PC-9 (cell line): Measurements from ENCODE around the gene CAPZA1. TPM values are rescaled to one million over a fixed set of nuclear protein-coding genes. Genes with fewer than 3 reads are reported as not detected.

Experiments
- BruUV-seq: library from RNA; stranded (reverse); fragments of 400-500 nt; replicated peaks from 2 replicates; lab custom pipeline; 2021; lab: Mats Ljungman, UMichigan
- CTCF ChIA-PET: fragments of 300-600 bp; sonication (Branson Sonifier 250); formaldehyde crosslinking; loops from one replicate; lab custom pipeline; 2022; ENCODE audit warnings: antibody characterized with exemption; lab: Charles Lee
- POLR2A ChIA-PET: fragments of 300-600 bp; sonication (Branson Sonifier 250); formaldehyde crosslinking; loops from one replicate; lab custom pipeline; 2022; ENCODE audit warnings: antibody characterized with exemption; ENCODE audit not compliant: unreplicated experiment; lab: Charles Lee
- DNase-seq, 2 experiments: peaks; one replicate each; pipeline versions ENCODE4 v3.0.0 to v3.0.0-alpha.2; 2015 to 2022; ENCODE audit warnings: mixed read lengths in 1 of 2
- H2AFZ ChIP-seq: fragments of 200-600 bp; sonication (generic); 2 replicates; pipeline ENCODE4 v1.8.1; 2017; ENCODE audit warnings: antibody characterized with exemption
- H3F3A ChIP-seq: fragments of 200-600 bp; sonication (generic); 2 replicates; pipeline ENCODE4 v1.8.1; 2017; ENCODE audit warnings: antibody characterized with exemption, mild to moderate bottlenecking, low read depth; ENCODE audit not compliant: insufficient read depth
- H3K27ac ChIP-seq: fragments of 200-600 bp; sonication (generic); 2 replicates; pipeline ENCODE4 v1.6.1; 2016; ENCODE audit warnings: mixed run types
- H3K27me3 ChIP-seq: fragments of 200-600 bp; sonication (generic); 2 replicates; pipeline ENCODE4 v1.6.1; 2016; ENCODE audit warnings: low read depth, mixed run types; ENCODE audit not compliant: insufficient read depth
- H3K36me3 ChIP-seq: fragments of 200-600 bp; sonication (generic); 2 replicates; pipeline ENCODE4 v1.6.1; 2016; ENCODE audit warnings: low read depth, mixed run types
- H3K4me1 ChIP-seq: fragments of 200-600 bp; sonication (generic); replicated peaks from 2 replicates; pipeline ENCODE4 v1.6.1; 2016; ENCODE audit warnings: mixed run types; ENCODE audit not compliant: insufficient read depth
- H3K4me2 ChIP-seq: fragments of 200-600 bp; sonication (generic); 2 replicates; pipeline ENCODE4 v1.6.1; 2017; ENCODE audit warnings: mixed run types
- H3K4me3 ChIP-seq: fragments of 200-600 bp; sonication (generic); 2 replicates; pipeline ENCODE4 v1.6.1; 2016; ENCODE audit warnings: mixed run types
- H3K79me2 ChIP-seq: fragments of 200-600 bp; sonication (generic); 2 replicates; pipeline ENCODE4 v1.6.1; 2017; ENCODE audit warnings: low read depth, mixed run types
- H3K9me2 ChIP-seq: fragments of 200-600 bp; sonication (generic); 2 replicates; pipeline ENCODE4 v1.8.1; 2017; ENCODE audit warnings: mild to moderate bottlenecking; ENCODE audit not compliant: insufficient read depth
- H3K9me3 ChIP-seq: fragments of 200-600 bp; sonication (generic); 2 replicates; pipeline ENCODE4 v1.8.1; 2016; ENCODE audit warnings: low read depth; ENCODE audit not compliant: insufficient read depth
- H4K20me1 ChIP-seq: fragments of 200-600 bp; sonication (generic); 2 replicates; pipeline ENCODE4 v1.8.1; 2017; ENCODE audit not compliant: insufficient read depth
- CTCF ChIP-seq: fragments of 200-600 bp; sonication (generic); conservative IDR thresholded peaks from 2 replicates; pipeline ENCODE4 v1.6.1; 2017; ENCODE audit warnings: mixed run types, antibody characterized with exemption, mild to moderate bottlenecking, moderate library complexity
- EZH2 ChIP-seq: fragments of 200-600 bp; sonication (generic); IDR thresholded peaks from 2 replicates; pipeline ENCODE4 v1.8.0; 2017; ENCODE audit warnings: antibody characterized with exemption, low read depth
- intact Hi-C: fragments of 100-400 bp; cut with micrococcal nuclease; formaldehyde crosslinking; loops from one replicate; pipeline ENCODE4 v1.10.0; 2022; ENCODE audit not compliant: unreplicated experiment
- total RNA-seq: library from RNA; stranded (reverse); gene quantifications from 2 replicates; pipeline ENCODE4 v1.2.3, GENCODE V29; 2021

Gene CAPZA1
- total RNA-seq, 1 experiment from 2014 or later = 145 TPM

- no peak overlapping the region for H3K4me3 ChIP-seq
- H3K9me2 ChIP-seq = no peaks in the 10 kb centered on the region
- POLR2A ChIA-PET = interaction anchor here (0.6 to 1.1 kb wide), 2 partner anchors 17 to 253 kb away, joined by 3 to 7 read pairs; no protein-coding TSS in a partner anchor
- no peaks in the 10 kb centered on the region for H4K20me1 ChIP-seq
- no peaks in the 10 kb centered on the region for H3K9me3 ChIP-seq
- no peak overlapping the region for H3K4me2 ChIP-seq
- H3K27ac ChIP-seq = 0 out of 2 replicates have a peak overlapping the region, but pooled peaks have one; percentile 48
- CTCF ChIA-PET = interaction anchor here (1.2 kb wide), 1 partner anchor 54 kb away, joined by 3 read pairs; the partner anchor contains the start of gene ST7L
- TF ChIP-seq EZH2 (no peak), CTCF (no peak)
- no peaks in the 10 kb centered on the region for H3K27me3 ChIP-seq
- peaks cover 21% of the 10 kb centered on the region for H3K4me1 ChIP-seq
- peaks cover 27% of the 10 kb centered on the region for H3K79me2 ChIP-seq
- intact Hi-C loops = no loop called here
- no TSS peak for BruUV-seq
- DNase-seq = no peak
- H3F3A ChIP-seq = peaks cover 31% of the 10 kb centered on the region
- H3K36me3 ChIP-seq = peaks cover 38% of the 10 kb centered on the region
- no peak overlapping the region for H2AFZ ChIP-seq
Observed at GRCh38 chr1:112672842-112673241, 53.2 kb downstream of the CAPZA1 start.

GRCh38 chr1:112673592-112674439, 54.2 kb downstream of the CAPZA1 start:
- Histone ChIP-seq H2AFZ (peak overlapping the region; percentile 82), H4K20me1 (no peaks in the 10 kb centered on the region), H3K4me1 (peaks cover 21% of the 10 kb centered on the region), H3K79me2 (peaks cover 31% of the 10 kb centered on the region), H3K27ac (peak overlapping the region; percentile 48), H3K4me3 (peak overlapping the region; percentile 82), H3K9me3 (no peaks in the 10 kb centered on the region), H3F3A (peaks cover 28% of the 10 kb centered on the region), H3K36me3 (peaks cover 28% of the 10 kb centered on the region), H3K27me3 (no peaks in the 10 kb centered on the region), H3K4me2 (peak overlapping the region; percentile 79), H3K9me2 (no peaks in the 10 kb centered on the region)
- intact Hi-C loops = loop anchor here (1.0 kb wide), 1 partner anchor 31 kb away; no protein-coding TSS in a partner anchor
- ChIA-PET POLR2A (interaction anchor here (0.5 to 1.1 kb wide), 7 partner anchors 10 to 283 kb away, joined by 3 to 26 read pairs (median 4); no protein-coding TSS in a partner anchor), CTCF (interaction anchor here (0.9 to 1.2 kb wide), 3 partner anchors 31 to 55 kb away, joined by 3 to 4 read pairs (median 3); partner anchors contain the start of gene ST7L)
- peak; percentile 79 for TF ChIP-seq CTCF
- no peak for TF ChIP-seq EZH2
- peak in 1 of 2 experiments; percentile 53 for DNase-seq
- BruUV-seq = no TSS peak

- Histone ChIP-seq H3K4me3 (peak within 1 kb of the TSS; percentile 82), H3K27me3 (no peaks in the 10 kb centered on the region), H3K9me3 (no peaks in the 10 kb centered on the region), H3K4me2 (peak within 1 kb of the TSS; percentile 79), H3K36me3 (peaks cover 21% of the 10 kb centered on the region), H3K4me1 (peaks cover 21% of the 10 kb centered on the region), H4K20me1 (no peaks in the 10 kb centered on the region), H3K27ac (peak within 1 kb of the TSS; percentile 48), H3K9me2 (no peaks in the 10 kb centered on the region), H3F3A (peaks cover 28% of the 10 kb centered on the region), H3K79me2 (peaks cover 38% of the 10 kb centered on the region), H2AFZ (peak within 1 kb of the TSS; percentile 82)
- TSS peak; percentile 46 for BruUV-seq
- intact Hi-C loops = loop anchor here (1.0 kb wide), 1 partner anchor 31 kb away; no protein-coding TSS in a partner anchor
- ChIA-PET POLR2A (interaction anchor here (0.5 to 1.0 kb wide), 8 partner anchors 9 to 284 kb away, joined by 3 to 11 read pairs (median 4); no protein-coding TSS in a partner anchor), CTCF (interaction anchor here (0.6 to 0.9 kb wide), 2 partner anchors 30 to 33 kb away, joined by 3 read pairs; no protein-coding TSS in a partner anchor)
- DNase-seq = peak; percentile 64 to 69
- TF ChIP-seq CTCF = no peak
- no peak for TF ChIP-seq EZH2
Observed at GRCh38 chr1:112674440-112674985, 54.9 kb downstream of the CAPZA1 start, which contains the start of gene MOV10. Gene MOV10, plus strand, starts transcription at chr1:112674659. Its CDS starts 254 bp downstream, at chr1:112674913.
